GM18498 (cell line): ENCODE measurements around the gene CDK13.

Source experiments
- ATAC-seq: cut with Tn5 transposase; IDR thresholded peaks from one replicate; pipeline ENCODE4 v1.9.1; 2021; ENCODE audit warnings: mild to moderate bottlenecking, moderate library complexity; ENCODE audit not compliant: unreplicated experiment

The CDK13 gene

DNA sequence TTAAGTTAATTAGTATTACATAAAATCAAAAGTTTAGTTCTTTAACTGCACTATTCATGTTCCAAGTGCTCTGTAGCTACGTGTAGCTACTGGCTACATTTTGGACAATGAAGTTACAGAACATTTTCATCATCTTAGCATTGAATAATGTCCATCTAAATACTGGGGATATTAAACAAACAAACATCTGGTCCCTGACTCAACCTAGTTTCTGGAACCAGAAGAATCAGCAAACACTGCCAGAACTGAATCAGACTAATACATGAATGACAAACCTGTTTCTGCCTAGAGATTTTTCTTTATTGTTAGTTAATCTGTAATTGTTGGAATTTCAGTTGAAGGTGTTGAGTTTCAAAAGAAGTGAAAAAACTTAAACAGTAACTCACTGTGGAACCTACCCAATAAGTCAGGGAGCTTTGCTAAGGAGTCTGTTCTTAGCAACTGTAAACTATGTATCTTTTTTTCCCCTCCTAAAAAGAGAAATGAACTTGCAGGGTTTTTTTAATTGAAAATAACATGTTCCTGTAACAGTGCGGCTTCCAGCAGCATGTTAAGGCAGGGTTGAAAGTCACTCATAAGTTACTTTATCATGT, 58.3 kb downstream of the CDK13 start:
- ATAC-seq: no peak

DNA sequence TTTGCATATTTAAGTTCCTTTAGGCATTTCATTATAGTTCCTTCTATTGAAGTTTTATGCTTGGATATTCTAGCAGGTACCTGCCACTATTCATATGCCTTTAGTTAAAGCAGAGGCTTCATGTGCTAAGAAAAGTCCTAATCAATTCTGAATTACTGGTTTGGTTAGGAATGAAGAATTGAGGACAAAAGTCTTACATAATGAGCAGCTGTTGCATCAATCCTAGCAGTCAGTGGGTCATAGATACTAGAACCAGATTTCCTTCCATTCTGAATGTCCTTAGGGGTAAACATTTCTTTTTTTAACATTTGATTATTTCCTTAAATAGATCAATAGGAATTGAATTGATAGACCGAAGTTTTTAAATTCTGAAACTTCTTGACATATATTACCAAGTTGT, 59.2 kb downstream of the CDK13 start:
- ATAC-seq: no peak

DNA sequence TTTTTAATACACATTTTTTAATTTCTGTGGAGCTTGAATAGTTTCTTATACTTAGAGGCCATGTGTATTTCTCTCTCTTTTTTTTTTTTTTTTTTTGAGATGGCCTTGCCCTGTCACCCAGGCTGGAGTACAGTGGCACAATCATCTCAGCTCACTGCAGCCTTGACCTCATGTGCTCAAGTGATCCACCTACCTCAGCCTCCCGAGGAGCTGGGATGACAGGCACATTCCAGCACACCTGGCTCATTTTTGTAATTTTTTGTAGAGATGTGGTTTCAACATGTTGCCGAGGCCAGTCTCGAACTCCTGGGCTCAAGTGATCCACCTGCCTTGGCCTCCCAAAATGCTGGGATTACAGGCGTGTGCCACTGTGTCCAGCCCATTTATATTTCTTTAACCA, 64.3 kb downstream of the CDK13 start:
- no peak for ATAC-seq

DNA sequence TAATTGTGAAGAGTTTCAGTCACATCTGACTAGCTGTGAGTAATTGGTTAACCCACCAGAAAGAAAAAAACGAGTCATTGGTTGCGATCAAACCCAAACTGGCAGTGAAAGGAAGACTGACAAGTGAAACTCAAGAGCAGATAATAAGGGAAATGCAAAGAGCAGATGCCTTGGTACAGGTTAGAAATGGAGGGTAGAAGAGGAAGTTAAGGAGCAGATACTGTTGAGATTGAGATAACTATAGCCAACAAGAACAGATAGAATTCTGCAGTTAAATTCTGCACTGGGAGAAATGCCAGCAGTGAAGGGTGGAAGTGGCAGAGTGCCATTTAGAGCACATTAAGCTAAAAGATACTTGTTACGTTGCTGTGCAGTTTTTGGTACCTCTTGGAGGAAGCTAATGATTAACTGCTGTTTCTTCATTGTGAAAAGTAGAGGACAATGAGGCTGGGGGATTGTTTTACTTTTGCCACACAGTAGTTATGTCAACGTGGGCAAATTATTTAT, 65.8 kb downstream of the CDK13 start:
- ATAC-seq: peak; percentile 85

DNA sequence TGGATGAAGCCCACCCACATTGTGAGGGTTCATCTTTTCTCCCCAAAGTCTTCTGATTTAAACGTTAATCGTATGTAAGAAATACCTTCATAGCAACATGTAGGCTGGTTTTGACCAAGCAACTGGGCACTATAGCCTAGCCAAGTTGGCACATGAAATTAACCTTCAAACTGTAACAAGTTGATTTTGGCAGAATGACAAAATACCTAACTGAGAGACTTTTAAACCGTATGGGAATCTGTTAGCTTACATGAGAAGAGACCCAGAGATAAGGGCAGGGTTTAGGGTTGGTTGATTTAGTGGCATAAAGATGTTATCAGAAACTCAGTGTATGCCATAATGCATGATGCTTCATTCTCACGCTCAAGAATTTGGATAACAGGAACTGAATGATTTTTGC, 69.5 kb downstream of the CDK13 start:
- no peak for ATAC-seq

DNA sequence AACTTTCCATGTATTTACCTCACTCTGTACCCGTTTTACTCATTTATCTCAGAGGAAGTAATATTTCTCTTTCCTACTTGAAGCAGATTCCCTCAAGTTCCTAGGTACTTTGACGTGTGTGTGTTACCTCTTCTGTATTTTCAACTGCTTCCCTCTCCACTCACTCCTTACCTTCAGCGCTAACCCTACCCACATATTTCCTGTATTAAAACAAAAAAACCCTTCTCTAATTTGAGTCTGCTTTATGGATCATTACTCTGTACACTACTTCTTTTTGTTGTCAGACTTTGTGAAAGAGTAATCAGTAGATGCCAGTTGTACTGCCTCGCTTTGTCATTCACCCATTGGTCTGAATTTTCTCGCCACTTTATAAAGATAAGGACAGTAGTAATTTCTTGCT, 74.0 kb downstream of the CDK13 start:
- ATAC-seq: no peak

DNA sequence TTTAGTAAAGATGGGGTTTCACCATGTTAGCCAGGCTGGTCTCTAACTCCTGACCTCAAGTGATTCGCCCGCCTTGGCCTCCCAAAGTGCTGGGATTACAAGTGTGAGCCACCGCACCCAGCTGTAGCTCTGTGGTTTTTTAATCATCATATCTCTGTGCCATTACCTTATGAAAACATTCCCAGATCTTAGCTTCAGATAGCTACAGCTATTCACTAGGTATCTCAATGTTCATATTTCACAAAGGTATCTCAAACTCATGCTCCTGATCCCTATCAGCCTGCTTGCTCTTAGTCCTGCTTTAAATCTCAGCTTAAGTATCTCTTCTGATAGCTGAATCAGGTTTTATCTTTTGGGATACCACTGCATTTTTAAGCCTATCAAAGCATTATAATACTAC, 74.8 kb downstream of the CDK13 start:
- ATAC-seq: no peak

DNA sequence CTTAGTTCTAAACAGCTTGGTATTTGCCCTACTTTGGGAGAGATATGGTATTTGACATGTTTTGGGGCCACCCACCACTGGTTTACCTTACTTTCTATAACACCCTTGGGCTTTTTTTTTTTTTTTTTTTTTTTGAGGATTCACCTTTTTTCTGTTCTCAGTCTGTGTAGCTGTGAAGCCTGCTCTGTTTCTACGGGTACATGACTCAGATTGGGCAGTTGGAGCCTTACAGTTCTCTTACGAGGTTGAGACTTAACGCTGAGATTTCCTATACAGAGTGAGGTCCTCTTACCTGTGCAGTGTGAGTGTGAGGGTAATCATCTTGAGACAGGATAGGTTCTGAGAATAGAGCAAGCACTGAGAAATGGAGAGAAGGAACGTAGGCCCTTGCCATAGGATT, 77.5 kb downstream of the CDK13 start:
- no peak for ATAC-seq

DNA sequence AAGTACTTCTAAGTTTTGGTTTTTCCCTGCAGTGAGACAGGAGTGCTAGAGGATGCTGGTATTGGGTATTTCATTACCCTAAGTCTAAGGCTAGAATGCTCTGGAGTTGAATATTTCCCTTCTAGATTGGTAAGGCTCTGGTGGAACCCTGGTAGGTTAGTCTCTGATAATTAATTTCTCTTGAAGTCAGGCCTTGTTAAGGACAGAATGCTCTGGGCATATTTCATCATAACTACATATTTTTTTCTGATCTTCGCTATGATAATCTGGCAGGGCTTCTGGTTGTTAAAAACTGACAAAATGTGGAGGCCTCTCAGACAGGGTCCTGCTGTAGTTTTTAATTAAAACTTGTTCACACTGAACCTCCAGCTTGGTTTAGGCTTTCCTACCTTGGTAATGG, 83.8 kb downstream of the CDK13 start:
- no peak for ATAC-seq

DNA sequence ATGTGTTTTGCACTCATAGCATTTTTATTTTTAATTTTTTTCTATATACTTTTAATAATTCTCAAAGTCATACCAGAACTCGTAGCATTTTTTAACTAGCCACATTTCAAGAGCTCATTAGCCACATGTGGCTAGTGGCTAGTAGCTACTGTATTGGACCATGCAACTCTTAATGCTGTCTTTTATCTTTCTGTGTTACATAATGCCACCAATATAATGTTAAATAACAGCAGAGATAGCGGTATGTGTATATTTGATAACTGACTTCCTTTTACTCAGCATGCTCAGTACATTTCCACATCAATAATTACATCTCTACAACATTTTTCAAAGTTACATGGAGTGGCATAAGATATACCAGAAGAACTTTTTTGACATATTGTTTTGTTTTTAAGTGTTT, 91.4 kb downstream of the CDK13 start:
- ATAC-seq: no peak

DNA sequence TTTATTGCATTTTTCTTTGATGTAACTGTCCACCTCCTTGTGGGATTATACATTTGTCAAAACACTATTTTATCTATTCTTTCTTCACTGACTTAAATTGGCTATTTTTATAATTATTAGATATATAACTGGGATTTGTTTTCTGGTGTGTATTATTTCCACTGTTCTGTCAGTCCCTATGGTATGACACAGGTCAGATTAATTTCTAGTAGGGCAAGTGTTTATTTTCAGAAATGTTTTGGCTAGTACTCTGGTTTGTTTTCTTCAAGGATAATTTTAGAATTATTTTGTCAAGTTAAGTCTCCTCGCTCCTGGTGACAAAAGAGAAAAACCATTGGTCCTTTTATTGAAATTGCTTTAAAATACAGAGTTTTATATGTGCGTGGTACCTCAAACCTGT, 93.1 kb downstream of the CDK13 start:
- ATAC-seq: no peak

DNA sequence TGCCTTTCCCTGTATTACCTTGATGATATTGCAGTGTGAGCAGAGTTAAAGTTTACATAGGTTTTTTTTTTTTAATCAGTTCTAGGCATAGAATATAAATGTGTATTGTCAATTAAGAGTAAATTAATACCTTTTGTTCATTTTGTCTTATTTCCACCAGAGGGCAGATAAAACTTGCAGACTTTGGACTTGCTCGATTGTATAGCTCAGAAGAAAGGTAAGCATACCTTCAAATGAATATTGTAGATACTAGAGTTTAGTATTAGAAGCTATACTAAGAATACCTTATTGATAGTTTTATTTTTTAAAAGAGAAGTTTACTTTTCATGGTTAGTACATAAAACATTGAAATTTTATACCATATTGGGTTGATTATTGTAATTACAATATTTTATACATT, 97.6 kb downstream of the CDK13 start:
- no peak for ATAC-seq

DNA sequence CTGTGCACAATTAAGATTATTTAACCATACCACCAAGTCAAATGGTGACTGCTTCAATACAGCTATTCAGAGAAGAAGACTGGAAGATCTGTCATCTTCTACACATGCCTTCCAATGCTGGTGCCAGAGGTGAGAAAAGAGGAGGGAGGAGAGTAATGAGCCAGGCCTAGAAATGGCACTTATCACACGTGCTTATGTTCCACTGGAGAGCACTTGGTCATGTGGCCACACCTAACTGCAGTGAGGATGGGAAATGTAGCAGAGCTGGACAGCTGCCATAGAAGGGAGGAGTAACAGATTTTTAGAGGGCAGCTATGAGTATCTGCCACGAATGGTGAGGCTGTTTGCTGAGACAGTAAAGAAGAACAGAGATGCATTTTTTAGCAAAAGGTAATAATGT, 107.2 kb downstream of the CDK13 start:
- ATAC-seq: no peak

DNA sequence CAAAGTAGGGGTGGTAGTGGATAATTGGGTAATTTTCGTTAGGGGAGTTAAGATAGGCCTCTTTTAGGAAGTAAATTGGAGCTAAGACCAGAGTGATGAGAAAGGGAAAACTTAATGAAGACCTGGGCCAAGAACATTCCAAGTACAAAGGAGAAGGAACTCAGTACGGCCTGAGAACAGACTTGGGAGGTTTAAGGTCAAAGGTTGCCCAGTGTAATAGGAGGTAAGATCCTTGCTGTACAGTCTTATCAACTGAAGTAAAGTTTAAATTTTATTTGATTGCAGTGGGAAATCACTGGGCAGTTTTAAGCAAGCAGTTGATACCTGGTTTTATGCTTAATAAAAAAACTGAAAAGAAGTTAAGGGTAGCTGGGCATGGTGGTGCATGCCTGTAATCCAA, 108.0 kb downstream of the CDK13 start:
- ATAC-seq: no peak

DNA sequence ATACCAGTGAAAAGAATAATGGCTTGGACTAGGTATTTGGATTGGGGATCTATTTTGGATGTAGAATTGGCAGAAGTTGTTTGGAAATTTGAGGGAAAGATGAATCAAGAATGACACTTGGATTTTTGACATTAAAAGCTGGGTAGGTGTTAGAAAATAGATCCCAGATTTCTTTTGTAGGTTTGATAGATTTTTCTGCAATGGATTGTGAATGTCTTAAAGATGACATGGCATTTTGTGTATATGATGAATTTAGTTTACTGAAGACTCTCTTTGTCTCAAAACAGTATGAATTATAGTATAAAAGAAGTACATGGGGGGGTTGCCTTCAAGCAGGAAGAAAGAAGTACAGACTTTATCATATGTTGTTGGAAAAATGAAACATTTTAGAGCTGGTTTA, 108.6 kb downstream of the CDK13 start:
- ATAC-seq: no peak

DNA sequence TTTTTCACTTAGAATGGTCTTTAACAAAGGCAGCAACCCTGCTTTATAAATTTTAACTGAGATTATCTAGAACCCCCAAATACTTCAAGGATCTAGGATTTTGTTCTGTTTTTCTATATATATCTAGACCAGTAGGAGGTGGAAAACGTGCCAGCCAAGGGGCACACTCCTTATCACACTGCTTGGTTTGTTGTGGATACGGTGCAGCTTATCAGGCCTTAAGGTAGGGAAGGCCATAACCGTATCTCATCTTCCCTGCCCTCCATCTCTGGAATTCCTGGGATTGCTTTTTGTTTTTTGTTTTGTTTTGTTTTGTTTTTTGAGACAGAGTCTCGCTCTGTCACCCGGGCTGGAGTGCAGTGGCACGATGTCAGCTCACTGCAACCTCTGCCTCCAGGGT, 109.0 kb downstream of the CDK13 start:
- no peak for ATAC-seq

DNA sequence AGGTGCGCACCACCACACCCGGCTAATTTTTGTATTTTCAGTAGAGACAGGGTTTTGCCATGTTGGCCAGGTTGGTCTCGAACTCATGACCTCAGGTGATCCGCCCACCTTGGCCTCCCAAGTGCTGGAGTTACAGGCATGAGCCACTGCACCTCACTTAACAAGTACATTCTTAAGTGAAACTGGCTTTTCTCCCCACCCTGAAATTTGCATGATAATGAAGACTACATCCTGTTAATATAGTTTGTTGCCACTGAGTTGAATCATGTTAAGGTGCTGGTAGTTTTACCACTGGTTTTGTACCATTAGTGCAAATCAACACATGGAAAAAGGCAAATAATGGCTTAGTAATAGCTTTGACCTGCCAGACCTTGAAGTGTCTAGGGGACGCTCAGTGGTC, 122.2 kb downstream of the CDK13 start:
- peak; percentile 58 for ATAC-seq

DNA sequence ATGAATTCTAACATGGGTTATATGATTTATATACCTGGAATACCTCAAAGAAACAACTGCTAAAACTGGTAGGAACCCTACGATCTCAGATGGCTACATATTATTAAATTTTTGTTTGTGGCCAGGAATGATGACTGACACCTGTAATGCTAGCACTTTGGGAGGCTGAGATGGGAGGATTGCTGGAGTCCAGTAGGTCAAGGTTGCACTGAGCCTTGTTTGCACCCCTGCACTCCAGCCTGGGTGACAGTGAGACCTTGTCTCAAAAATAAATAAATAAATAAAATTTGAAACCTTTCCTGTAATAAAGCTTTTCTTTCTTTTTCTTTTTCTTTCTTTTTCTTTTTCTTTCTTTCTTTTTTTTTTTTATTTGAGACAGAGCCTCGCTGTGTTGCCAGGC, 123.2 kb downstream of the CDK13 start:
- ATAC-seq: no peak

DNA sequence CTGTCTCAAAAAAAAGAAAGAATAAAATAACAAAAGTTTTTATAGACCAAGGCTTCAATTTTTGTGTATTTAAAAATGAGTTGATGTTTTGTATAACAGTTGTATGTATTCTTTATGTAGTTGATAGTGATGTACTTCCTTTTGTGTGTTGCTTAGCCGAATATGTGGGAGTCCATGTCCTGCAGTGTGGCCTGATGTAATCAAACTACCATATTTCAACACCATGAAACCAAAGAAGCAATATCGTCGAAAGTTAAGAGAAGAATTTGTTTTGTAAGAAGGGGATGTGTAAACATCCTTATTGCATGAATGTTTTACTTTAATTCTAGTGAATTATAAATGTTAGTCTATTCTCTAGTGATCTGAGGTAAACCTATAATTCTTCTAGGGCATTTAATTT, 127.8 kb downstream of the CDK13 start:
- no peak for ATAC-seq

DNA sequence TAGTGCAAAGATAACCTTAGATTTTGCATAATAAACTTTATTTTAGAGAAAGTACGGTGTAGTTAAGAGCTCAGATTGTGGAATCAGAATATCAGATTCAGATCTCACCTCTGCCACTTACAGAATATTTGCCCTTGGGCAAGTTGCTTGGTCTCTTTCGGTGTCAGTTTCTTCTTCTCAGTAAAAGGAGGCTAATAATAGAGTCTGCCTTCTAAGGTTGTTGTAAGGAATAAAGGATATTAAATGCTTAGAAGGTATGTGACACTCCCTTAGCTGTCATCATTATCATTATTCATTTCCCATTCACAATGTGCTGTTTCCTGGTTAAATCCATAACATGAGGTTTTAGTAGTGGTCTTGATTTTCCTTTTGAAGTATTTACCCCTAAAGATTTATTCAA, 142.1 kb downstream of the CDK13 start:
- ATAC-seq: no peak

DNA sequence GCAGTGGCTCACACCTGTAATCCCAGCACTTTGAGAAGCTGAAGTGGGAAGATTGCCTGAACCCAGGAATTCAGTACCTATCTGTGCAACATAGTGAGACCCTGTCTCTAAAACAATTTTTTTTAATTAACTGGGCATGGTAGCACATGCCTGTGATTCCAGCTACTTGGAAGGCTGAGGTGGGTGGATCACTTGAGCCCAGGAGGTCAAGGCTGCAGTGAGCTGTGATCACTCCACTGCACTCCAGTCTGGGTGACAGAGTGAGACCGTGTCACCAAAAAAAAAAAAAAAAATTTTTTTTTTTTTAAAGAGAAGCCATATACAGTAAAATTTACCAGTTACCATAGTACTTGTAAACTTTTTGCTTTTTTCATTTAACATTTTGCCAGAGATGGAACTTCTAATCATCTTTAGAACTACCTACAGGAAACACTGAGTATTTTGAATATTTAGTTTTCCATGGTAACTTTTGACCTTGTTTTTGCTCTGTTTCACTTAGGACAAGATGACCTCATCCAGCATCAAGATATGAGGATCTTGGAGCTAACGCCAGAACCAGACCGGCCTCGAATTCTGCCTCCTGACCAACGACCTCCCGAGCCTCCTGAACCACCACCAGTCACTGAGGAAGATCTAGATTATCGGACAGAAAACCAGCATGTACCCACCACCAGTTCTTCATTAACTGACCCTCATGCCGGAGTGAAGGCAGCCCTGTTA, 143.7 kb downstream of the CDK13 start:
- ATAC-seq: no peak

DNA sequence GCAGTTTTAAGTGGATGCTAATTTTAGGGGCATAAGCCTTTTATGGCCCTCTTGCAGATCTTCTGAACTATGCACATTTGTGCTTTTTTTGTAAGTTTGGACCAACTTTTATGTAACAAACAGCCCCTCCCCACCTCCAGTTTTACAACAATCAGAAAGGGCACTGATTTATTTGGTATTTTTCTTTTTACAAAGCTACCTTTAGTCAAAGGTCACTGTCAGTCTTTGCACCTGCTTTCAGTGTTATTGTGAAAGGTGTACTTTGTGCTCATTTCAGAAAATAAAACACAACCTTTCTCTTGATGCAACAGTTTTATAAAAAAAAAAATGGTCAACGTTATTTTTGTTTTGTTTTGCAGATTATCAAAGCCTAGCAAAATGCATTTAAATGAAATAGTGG, 145.2 kb downstream of the CDK13 start:
- ATAC-seq: no peak
